K562 (cell line): ENCODE data around the gene KXD1. TPM values are rescaled to one million over a fixed set of nuclear protein-coding genes. Genes with fewer than 3 reads are reported as not detected.
A peak's percentile ranks its signal among the peaks of the same experiment; 100 is the strongest.

ENCODE experiments used
- ASH1L ChIP-seq: fragments of 450-650 bp; IDR thresholded peaks from 2 replicates; pipeline ENCODE4 v1.6.1; 2018; ENCODE audit warnings: borderline replicate concordance, mild to moderate bottlenecking, low read depth; ENCODE audit not compliant: partially characterized antibody
- CREM ChIP-seq: IDR thresholded peaks from 2 replicates; pipeline ENCODE4 v1.6.1; 2014; ENCODE audit warnings: antibody characterized with exemption, low read depth
- DNMT1 ChIP-seq: fragments of 450-650 bp; IDR thresholded peaks from 2 replicates; pipeline ENCODE4 v1.6.1; 2016; ENCODE audit warnings: antibody characterized with exemption, mild to moderate bottlenecking
- ERF ChIP-seq: fragments of 450-650 bp; formaldehyde crosslinking; IDR thresholded peaks from 2 replicates; pipeline ENCODE4 v1.4.0; 2020; ENCODE audit warnings: mild to moderate bottlenecking, mixed read lengths
- HDAC3 ChIP-seq: fragments of 450-650 bp; IDR thresholded peaks from 2 replicates; pipeline ENCODE4 v1.6.1; 2018; ENCODE audit warnings: borderline replicate concordance, mild to moderate bottlenecking, moderate library complexity; ENCODE audit not compliant: partially characterized antibody
- HOMEZ ChIP-seq: fragments of 250-450 bp; sonication (Bioruptor Pico); IDR thresholded peaks from 2 replicates; pipeline ENCODE4 v1.4.0; 2020; ENCODE audit warnings: mild to moderate bottlenecking, moderate library complexity
- LEF1 ChIP-seq: fragments of 450-650 bp; IDR thresholded peaks from 2 replicates; pipeline ENCODE4 v1.6.1; 2016; ENCODE audit warnings: mild to moderate bottlenecking
- MEF2A ChIP-seq: IDR thresholded peaks from 2 replicates; pipeline ENCODE4 v1.6.1; 2011; ENCODE audit warnings: low read depth, mild to moderate bottlenecking, low read length, moderate library complexity; ENCODE audit not compliant: control insufficient read depth
- NFYB ChIP-seq: IDR thresholded peaks from 2 replicates; pipeline ENCODE4 v1.6.1; 2011; ENCODE audit warnings: mild to moderate bottlenecking, moderate library complexity; ENCODE audit not compliant: insufficient read length; ENCODE audit errors: extremely low read depth
- PBX2 ChIP-seq, 2 experiments: IDR thresholded peaks in 1 of 2; conservative IDR thresholded peaks in 1 of 2; 2 replicates each; pipeline ENCODE4 v1.6.1; 2016; ENCODE audit warnings: low read depth in 2 of 2, mild to moderate bottlenecking in 1 of 2, missing compliant biosample characterization in 1 of 2, missing genetic modification characterization in 1 of 2, moderate library complexity in 1 of 2
- PCBP1 ChIP-seq: fragments of 200-400 bp; formaldehyde crosslinking; IDR thresholded peaks from 2 replicates; pipeline ENCODE4 v1.6.1; 2018; ENCODE audit warnings: mild to moderate bottlenecking, low read depth, low read length; ENCODE audit not compliant: poor library complexity, severe bottlenecking
- PCBP2 ChIP-seq: fragments of 200-400 bp; formaldehyde crosslinking; IDR thresholded peaks from 2 replicates; pipeline ENCODE4 v1.6.1; 2018; ENCODE audit warnings: low read length, low read depth, mild to moderate bottlenecking, moderate library complexity; ENCODE audit not compliant: poor library complexity, severe bottlenecking
- PHF8 ChIP-seq: fragments of 200-600 bp; sonication (generic); IDR thresholded peaks from 2 replicates; pipeline ENCODE4 v1.6.1; 2012; ENCODE audit warnings: mixed run types, mild to moderate bottlenecking, inconsistent platforms, low read length, moderate library complexity, borderline replicate concordance
- SP1 ChIP-seq: sonication (generic); formaldehyde crosslinking; IDR thresholded peaks from 2 replicates; pipeline ENCODE4 v1.8.1; 2022; ENCODE audit warnings: mild to moderate bottlenecking, missing genetic modification reagents
- SP2 ChIP-seq: IDR thresholded peaks from 2 replicates; pipeline ENCODE4 v1.6.1; 2011; ENCODE audit warnings: mild to moderate bottlenecking, low read depth, low read length, moderate library complexity; ENCODE audit not compliant: poor library complexity, severe bottlenecking; ENCODE audit errors: extremely low read depth
- ZBTB7A ChIP-seq: IDR thresholded peaks from 2 replicates; pipeline ENCODE4 v1.6.1; 2011; ENCODE audit warnings: low read depth, mild to moderate bottlenecking, low read length, moderate library complexity, borderline replicate concordance; ENCODE audit not compliant: control insufficient read depth
- ZFP91 ChIP-seq: sonication (generic); formaldehyde crosslinking; IDR thresholded peaks from 2 replicates; pipeline ENCODE4 v1.8.0; 2022; ENCODE audit warnings: mild to moderate bottlenecking, missing genetic modification reagents
- ZNF436 ChIP-seq: fragments of 250-450, 450-650 bp; sonication (Bioruptor Pico); formaldehyde crosslinking; IDR thresholded peaks from 2 replicates; pipeline ENCODE4 v1.7.0; 2020; ENCODE audit warnings: mild to moderate bottlenecking
- polyA plus RNA-seq, 8 experiments: library from polyadenylated mRNA; depleted of rRNA in 4 of 8; stranded (reverse) in 5 of 8; unstranded in 3 of 8; fragments of >200 nt; fragmentation: Nextera tagmentation in 2 of 8; fragmentation: Illumina TruSeq in 1 of 8; extraction: Ambion mirVana in 2 of 8; extraction: Trizol in 1 of 8; gene quantifications; 2 replicates each; pipeline versions ENCODE4 v1.2.1 to v1.2.3, GENCODE V29; 2011 to 2014; ENCODE audit warnings: inconsistent platforms in 1 of 8, missing spikeins in 1 of 8
- total RNA-seq, 7 experiments: library from RNA; depleted of rRNA in 6 of 7; stranded (reverse); fragments of >200 nt in 6 of 7; fragmentation: Illumina TruSeq in 2 of 7; extraction: Trizol in 2 of 7; gene quantifications; 2 replicates each; pipeline versions ENCODE4 v1.2.1 to v1.2.3, GENCODE V29; 2011 to 2021; ENCODE audit warnings: low replicate concordance in 1 of 7

KXD1 gene
- total and polyA plus RNA-seq, 9 of the 15 experiments (the other 6 are each of a cell fraction or from before 2014, with no cell fraction given), result 21.9 to 210 (median 118) TPM

- TF ChIP-seq SP1 (CRISPR knock-in tag) (0 out of 2 replicates have a peak, but pooled peaks have one; percentile 16), ASH1L (peak; percentile 69), ZBTB7A (peak; percentile 94), PCBP2 (no peak), LEF1 (no peak), PCBP1 (peak; percentile 76), DNMT1 (no peak), NFYB (peak; percentile 87), SP2 (peak; percentile 90), ZFP91 (CRISPR knock-in tag) (peak; percentile 91), HOMEZ (CRISPR knock-in tag) (no peak), HDAC3 (no peak), MEF2A (no peak), ZNF436 (no peak), ERF (CRISPR knock-in tag) (no peak), PBX2 (CRISPR knock-in tag; IDR thresholded peaks at IDR 0.05; ENCODE audit: low read depth) (peak; percentile 91), PBX2 (tag; conservative IDR thresholded peaks at IDR 0.05; ENCODE audit: low read depth) (no peak), CREM (peak; percentile 24; the same call in 1 of the 2 replicates), PHF8 (peak; percentile 50; the same call in 1 of the 2 replicates)
These were observed 14.5 kb upstream of the KXD1 start, which contains the start of gene FKBP8 (continued) for GRCh38 chr19:18542941-18543813.
